Liver (tissue), 9 donors: Measurements from ENCODE around the gene KCNQ1. TPM values are rescaled to one million over a fixed set of nuclear protein-coding genes. Genes with fewer than 3 reads are reported as not detected.

Source experiments
- DNase-seq: peaks from one replicate; pipeline ENCODE4 v3.0.0-alpha.2; 2017; ENCODE audit warnings: low spot score
- H3K27ac ChIP-seq, 2 donors: one replicate each; pipeline ENCODE4 v1.7.0; 2013; ENCODE audit warnings: inconsistent platforms in 2 of 2, low read length in 2 of 2, control low read depth in 1 of 2, low read depth in 1 of 2, mild to moderate bottlenecking in 1 of 2
- H3K27me3 ChIP-seq, 4 donors: one replicate each; pipeline versions ENCODE4 v1.6.1 to v1.7.0; 2013; ENCODE audit warnings: low read length in 3 of 4, inconsistent platforms in 1 of 4, mild to moderate bottlenecking in 1 of 4, moderate library complexity in 1 of 4; ENCODE audit not compliant: control insufficient read depth in 4 of 4, insufficient read depth in 4 of 4
- H3K36me3 ChIP-seq, 4 donors: one replicate each; pipeline versions ENCODE4 v1.6.1 to v1.7.0; 2013; ENCODE audit warnings: low read length in 3 of 4, mild to moderate bottlenecking in 3 of 4, low read depth in 1 of 4, moderate library complexity in 1 of 4; ENCODE audit not compliant: control insufficient read depth in 4 of 4, insufficient read depth in 3 of 4
- H3K4me1 ChIP-seq, 4 donors: one replicate each; pipeline versions ENCODE4 v1.6.1 to v1.7.0; 2013; ENCODE audit warnings: low read length in 3 of 4, mild to moderate bottlenecking in 3 of 4, moderate library complexity in 1 of 4; ENCODE audit not compliant: control insufficient read depth in 4 of 4, insufficient read depth in 4 of 4
- H3K4me3 ChIP-seq, 3 donors: one replicate each; pipeline versions ENCODE4 v1.6.1 to v1.7.0; 2013; ENCODE audit warnings: low read length in 3 of 3, control low read depth in 1 of 3, low read depth in 1 of 3, mild to moderate bottlenecking in 1 of 3
- H3K9ac ChIP-seq, 2 donors: one replicate each; pipeline ENCODE4 v1.7.0; 2013; ENCODE audit warnings: low read length in 2 of 2, mild to moderate bottlenecking in 2 of 2, moderate library complexity in 2 of 2, control low read depth in 1 of 2, low read depth in 1 of 2
- H3K9me3 ChIP-seq, 4 donors: one replicate each; pipeline versions ENCODE4 v1.6.1 to v1.7.0; 2013; ENCODE audit warnings: low read length in 3 of 4; ENCODE audit not compliant: control insufficient read depth in 4 of 4
- ATF3 ChIP-seq: IDR thresholded peaks from 2 replicates; pipeline ENCODE4 v1.6.1; 2016; ENCODE audit warnings: antibody characterized with exemption
- EGR1 ChIP-seq, 2 donors: IDR thresholded peaks; 2 replicates each; pipeline ENCODE4 v1.6.1; 2016 to 2018; ENCODE audit warnings: antibody characterized with exemption in 2 of 2, low read depth in 2 of 2
- FOXA1 ChIP-seq: IDR thresholded peaks from 2 replicates; pipeline ENCODE4 v1.6.1; 2016; ENCODE audit warnings: antibody characterized with exemption
- FOXA2 ChIP-seq: IDR thresholded peaks from 2 replicates; pipeline ENCODE4 v1.6.1; 2016; ENCODE audit warnings: antibody characterized with exemption
- GABPA ChIP-seq, 2 donors: IDR thresholded peaks in 1 of 2; conservative IDR thresholded peaks in 1 of 2; 2 replicates each; pipeline ENCODE4 v1.6.1; 2016; ENCODE audit warnings: antibody characterized with exemption in 2 of 2, mild to moderate bottlenecking in 1 of 2, moderate library complexity in 1 of 2
- HNF4A ChIP-seq, 2 donors: conservative IDR thresholded peaks; 2 replicates each; pipeline ENCODE4 v1.6.1; 2016; ENCODE audit warnings: antibody characterized with exemption in 2 of 2, mild to moderate bottlenecking in 2 of 2
- HNF4G ChIP-seq: IDR thresholded peaks from 2 replicates; pipeline ENCODE4 v1.6.1; 2016; ENCODE audit warnings: antibody characterized with exemption
- JUND ChIP-seq, 2 donors: IDR thresholded peaks; 2 replicates each; pipeline ENCODE4 v1.6.1; 2016; ENCODE audit warnings: antibody characterized with exemption in 2 of 2
- NR2F2 ChIP-seq: IDR thresholded peaks from 2 replicates; pipeline ENCODE4 v1.6.1; 2016; ENCODE audit warnings: antibody characterized with exemption
- RAD21 ChIP-seq, 2 donors: IDR thresholded peaks; 2 replicates each; pipeline ENCODE4 v1.6.1; 2016; ENCODE audit warnings: antibody characterized with exemption in 2 of 2, mild to moderate bottlenecking in 2 of 2
- RXRA ChIP-seq, 2 donors: IDR thresholded peaks; 2 replicates each; pipeline ENCODE4 v1.6.1; 2017 to 2018; ENCODE audit warnings: antibody characterized with exemption in 2 of 2, mild to moderate bottlenecking in 1 of 2
- SP1 ChIP-seq: IDR thresholded peaks from 2 replicates; pipeline ENCODE4 v1.6.1; 2018; ENCODE audit warnings: antibody characterized with exemption, mild to moderate bottlenecking
- TAF1 ChIP-seq: conservative IDR thresholded peaks from 2 replicates; pipeline ENCODE4 v1.6.1; 2016; ENCODE audit warnings: antibody characterized with exemption, mild to moderate bottlenecking
- YY1 ChIP-seq: IDR thresholded peaks from 2 replicates; pipeline ENCODE4 v1.6.1; 2016; ENCODE audit warnings: antibody characterized with exemption, mild to moderate bottlenecking
- ZBTB33 ChIP-seq: IDR thresholded peaks from 2 replicates; pipeline ENCODE4 v1.6.1; 2016; ENCODE audit warnings: antibody characterized with exemption
- WGBS: extraction: QIAGEN DNeasy Blood & Tissue Kit; methylation state at CpG from one replicate; pipeline ENCODE4 v1.1.7; 2013; 5-methylcytosine and 5-hydroxymethylcytosine counted together
- polyA plus RNA-seq, 2 donors: library from polyadenylated mRNA; stranded (reverse) in 1 of 2; unstranded in 1 of 2; fragments of 200-250 nt in 1 of 2; fragments of >200 nt in 1 of 2; fragmentation: Nextera tagmentation in 1 of 2; extraction: Ambion mirVana in 1 of 2; gene quantifications; one replicate each; pipeline versions ENCODE4 v1.2.1 to v1.2.3, GENCODE V29; 2013 to 2015
- total RNA-seq, 2 donors: library from RNA; depleted of rRNA; stranded (reverse); fragments of >200 nt; gene quantifications; one replicate each; pipeline ENCODE4 v1.2.3, GENCODE V29; 2014
- TF ChIP-seq, protein P1 (sequence below): IDR thresholded peaks from 2 replicates; pipeline ENCODE4 v1.6.1; 2016; ENCODE audit warnings: antibody characterized with exemption
- TF ChIP-seq, protein P2 (sequence below): IDR thresholded peaks from 2 replicates; pipeline ENCODE4 v1.6.1; 2016; ENCODE audit warnings: antibody characterized with exemption, mild to moderate bottlenecking
- TF ChIP-seq, protein P3 (sequence below): fragments of 150-350 bp; IDR thresholded peaks from 2 replicates; pipeline ENCODE4 v1.5.1; 2017; ENCODE audit warnings: improper control_type of control experiment, low read depth, low read length; ENCODE audit not compliant: missing input control
- donor health status: healthy.
- donor health status: healthy.
- donor health status: healthy.
- donor health status: healthy.
- donor health status: healthy.

Gene KCNQ1
- total and polyA plus RNA-seq, 4 donors, result 0.31 to 2.2 (median 1.5) TPM

- H3K9ac ChIP-seq, result no peak overlapping the region
- H3K36me3 ChIP-seq, result no peaks in the 10 kb centered on the region
- DNase-seq, result no peak
- 82% methylated on average over 17 of the region's 17 CpGs for WGBS
- H3K27me3 ChIP-seq, result no peaks in the 10 kb centered on the region
- no peak overlapping the region for H3K4me3 ChIP-seq
- H3K4me1 ChIP-seq, result no peaks in the 10 kb centered on the region
- H3K9me3 ChIP-seq, result no peaks in the 10 kb centered on the region
- TF ChIP-seq ATF3 (no peak), RXRA (IDR thresholded peaks at IDR 0.05) (no peak), YY1 (no peak), ZBTB33 (no peak), SP1 (no peak), FOXA1 (no peak), GABPA (IDR thresholded peaks at IDR 0.05 in 1 of 2, conservative IDR thresholded peaks at IDR 0.05 in 1 of 2) (no peak), JUND (IDR thresholded peaks at IDR 0.05) (no peak), NR2F2 (no peak)
- TF ChIP-seq, protein P1, sequence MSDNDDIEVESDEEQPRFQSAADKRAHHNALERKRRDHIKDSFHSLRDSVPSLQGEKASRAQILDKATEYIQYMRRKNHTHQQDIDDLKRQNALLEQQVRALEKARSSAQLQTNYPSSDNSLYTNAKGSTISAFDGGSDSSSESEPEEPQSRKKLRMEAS, result no peak
- no peak overlapping the region for H3K27ac ChIP-seq
Measured at GRCh38 chr11:2579315-2580060, 134.7 kb downstream of the KCNQ1 start.

GRCh38 chr11:2580061-2580421 lies 135.2 kb downstream of the KCNQ1 start:
- H3K9ac ChIP-seq, result no peak overlapping the region
- TF ChIP-seq FOXA2, result no peak
- TF ChIP-seq EGR1 (IDR thresholded peaks at IDR 0.05; ENCODE audit: low read depth in 2 of 2), result no peak
- TF ChIP-seq SP1, result no peak
- no peak for TF ChIP-seq YY1
- TF ChIP-seq, protein P1, result no peak
- no peak for TF ChIP-seq FOXA1
- TF ChIP-seq, protein P2, sequence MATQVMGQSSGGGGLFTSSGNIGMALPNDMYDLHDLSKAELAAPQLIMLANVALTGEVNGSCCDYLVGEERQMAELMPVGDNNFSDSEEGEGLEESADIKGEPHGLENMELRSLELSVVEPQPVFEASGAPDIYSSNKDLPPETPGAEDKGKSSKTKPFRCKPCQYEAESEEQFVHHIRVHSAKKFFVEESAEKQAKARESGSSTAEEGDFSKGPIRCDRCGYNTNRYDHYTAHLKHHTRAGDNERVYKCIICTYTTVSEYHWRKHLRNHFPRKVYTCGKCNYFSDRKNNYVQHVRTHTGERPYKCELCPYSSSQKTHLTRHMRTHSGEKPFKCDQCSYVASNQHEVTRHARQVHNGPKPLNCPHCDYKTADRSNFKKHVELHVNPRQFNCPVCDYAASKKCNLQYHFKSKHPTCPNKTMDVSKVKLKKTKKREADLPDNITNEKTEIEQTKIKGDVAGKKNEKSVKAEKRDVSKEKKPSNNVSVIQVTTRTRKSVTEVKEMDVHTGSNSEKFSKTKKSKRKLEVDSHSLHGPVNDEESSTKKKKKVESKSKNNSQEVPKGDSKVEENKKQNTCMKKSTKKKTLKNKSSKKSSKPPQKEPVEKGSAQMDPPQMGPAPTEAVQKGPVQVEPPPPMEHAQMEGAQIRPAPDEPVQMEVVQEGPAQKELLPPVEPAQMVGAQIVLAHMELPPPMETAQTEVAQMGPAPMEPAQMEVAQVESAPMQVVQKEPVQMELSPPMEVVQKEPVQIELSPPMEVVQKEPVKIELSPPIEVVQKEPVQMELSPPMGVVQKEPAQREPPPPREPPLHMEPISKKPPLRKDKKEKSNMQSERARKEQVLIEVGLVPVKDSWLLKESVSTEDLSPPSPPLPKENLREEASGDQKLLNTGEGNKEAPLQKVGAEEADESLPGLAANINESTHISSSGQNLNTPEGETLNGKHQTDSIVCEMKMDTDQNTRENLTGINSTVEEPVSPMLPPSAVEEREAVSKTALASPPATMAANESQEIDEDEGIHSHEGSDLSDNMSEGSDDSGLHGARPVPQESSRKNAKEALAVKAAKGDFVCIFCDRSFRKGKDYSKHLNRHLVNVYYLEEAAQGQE, result no peak
- TF ChIP-seq ATF3, result no peak
- no peak for TF ChIP-seq JUND (IDR thresholded peaks at IDR 0.05)
- TF ChIP-seq HNF4A (conservative IDR thresholded peaks at IDR 0.05), result no peak
- no peak for TF ChIP-seq TAF1
- TF ChIP-seq HNF4G, result no peak
- TF ChIP-seq GABPA (IDR thresholded peaks at IDR 0.05 in 1 of 2, conservative IDR thresholded peaks at IDR 0.05 in 1 of 2), result no peak
- TF ChIP-seq NR2F2, result no peak
- TF ChIP-seq, protein P3, sequence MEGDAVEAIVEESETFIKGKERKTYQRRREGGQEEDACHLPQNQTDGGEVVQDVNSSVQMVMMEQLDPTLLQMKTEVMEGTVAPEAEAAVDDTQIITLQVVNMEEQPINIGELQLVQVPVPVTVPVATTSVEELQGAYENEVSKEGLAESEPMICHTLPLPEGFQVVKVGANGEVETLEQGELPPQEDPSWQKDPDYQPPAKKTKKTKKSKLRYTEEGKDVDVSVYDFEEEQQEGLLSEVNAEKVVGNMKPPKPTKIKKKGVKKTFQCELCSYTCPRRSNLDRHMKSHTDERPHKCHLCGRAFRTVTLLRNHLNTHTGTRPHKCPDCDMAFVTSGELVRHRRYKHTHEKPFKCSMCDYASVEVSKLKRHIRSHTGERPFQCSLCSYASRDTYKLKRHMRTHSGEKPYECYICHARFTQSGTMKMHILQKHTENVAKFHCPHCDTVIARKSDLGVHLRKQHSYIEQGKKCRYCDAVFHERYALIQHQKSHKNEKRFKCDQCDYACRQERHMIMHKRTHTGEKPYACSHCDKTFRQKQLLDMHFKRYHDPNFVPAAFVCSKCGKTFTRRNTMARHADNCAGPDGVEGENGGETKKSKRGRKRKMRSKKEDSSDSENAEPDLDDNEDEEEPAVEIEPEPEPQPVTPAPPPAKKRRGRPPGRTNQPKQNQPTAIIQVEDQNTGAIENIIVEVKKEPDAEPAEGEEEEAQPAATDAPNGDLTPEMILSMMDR, result no peak
- TF ChIP-seq RXRA (IDR thresholded peaks at IDR 0.05), result no peak
- no peak for TF ChIP-seq RAD21 (IDR thresholded peaks at IDR 0.05)
- TF ChIP-seq ZBTB33, result no peak
- no peak overlapping the region for H3K27ac ChIP-seq
- H3K36me3 ChIP-seq, result no peaks in the 10 kb centered on the region
- WGBS, result 87% methylated on average over 10 of the region's 10 CpGs
- no peaks in the 10 kb centered on the region for H3K9me3 ChIP-seq
- no peaks in the 10 kb centered on the region for H3K4me1 ChIP-seq
- H3K4me3 ChIP-seq, result no peak overlapping the region
- no peak for DNase-seq
- no peaks in the 10 kb centered on the region for H3K27me3 ChIP-seq
